GM19043 (cell line): Measurements from ENCODE around the gene MMAA.

ENCODE experiments used
- ATAC-seq: cut with Tn5 transposase; IDR thresholded peaks from one replicate; pipeline ENCODE4 v1.9.1; 2021; ENCODE audit warnings: low read depth; ENCODE audit not compliant: unreplicated experiment

The MMAA gene

DNA sequence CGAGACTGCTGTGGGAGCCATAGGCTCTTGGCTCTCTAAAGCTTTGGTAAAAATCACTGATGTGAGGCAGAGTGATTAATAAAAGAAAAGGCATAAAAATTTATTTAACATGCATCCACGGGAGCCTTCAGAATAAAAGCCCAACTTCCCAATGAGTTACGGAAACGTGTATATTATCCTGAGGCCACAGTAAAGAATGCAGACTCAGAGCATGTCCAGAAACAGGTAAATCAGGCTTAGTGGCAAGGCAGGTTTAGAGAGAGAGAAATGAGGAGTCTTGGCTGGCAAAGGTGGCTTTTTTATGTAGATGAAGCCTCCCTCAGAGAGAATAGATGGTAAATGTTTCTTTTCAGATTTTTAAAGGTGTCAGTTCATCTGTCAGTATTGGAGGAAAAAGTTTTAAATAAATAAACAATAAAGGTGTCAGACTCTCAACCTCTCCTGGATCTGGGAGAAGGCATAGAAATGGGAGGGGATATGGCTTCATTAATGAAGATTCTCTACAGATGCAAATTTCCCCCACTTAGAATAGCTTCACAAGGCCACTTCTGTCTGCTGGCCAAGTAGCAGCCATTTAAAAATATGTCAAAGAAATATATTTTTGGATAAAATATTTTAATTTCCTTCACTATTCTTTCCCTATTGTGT, 84.8 kb downstream of the MMAA start:
- no peak for ATAC-seq

DNA sequence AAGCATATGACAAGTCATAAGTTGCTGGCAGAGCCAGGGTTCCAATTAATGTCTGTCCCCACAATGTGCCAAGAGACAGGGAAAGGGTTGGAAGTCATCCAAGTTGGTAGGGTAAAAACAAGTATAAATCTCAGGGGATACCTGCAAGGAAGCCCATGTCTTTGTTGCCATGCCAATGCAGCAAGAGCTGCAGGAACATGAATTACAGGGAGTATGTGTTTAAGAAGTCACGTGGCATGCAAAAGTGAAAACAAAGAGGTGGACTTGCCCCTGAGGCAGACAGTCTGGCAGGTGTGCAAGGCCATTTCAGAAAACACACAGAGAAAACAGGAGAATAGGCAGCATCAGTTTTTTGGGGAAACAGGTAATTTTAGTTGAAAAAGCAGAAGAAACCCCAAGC, 90.2 kb downstream of the MMAA start:
- no peak for ATAC-seq
